ENCODE data around the gene ARFIP1.

The ARFIP1 gene

GRCh38 chr4:152900395-152900794, 120.6 kb downstream of the ARFIP1 start:
- DNase-seq = no peak

GRCh38 chr4:152901205-152901604, 121.5 kb downstream of the ARFIP1 start:
- no peak for DNase-seq

GRCh38 chr4:152903658-152904057, 123.9 kb downstream of the ARFIP1 start:
- no peak for DNase-seq

- no peak for DNase-seq
These were observed 130.1 kb downstream of the ARFIP1 start for GRCh38 chr4:152909901-152910300.

GRCh38 chr4:152910521-152910920, 130.8 kb downstream of the ARFIP1 start:
- no peak for DNase-seq

GRCh38 chr4:152917543-152918395, 138.0 kb downstream of the ARFIP1 start:
- no peak for DNase-seq

- no peak for DNase-seq
These were observed 140.1 kb downstream of the ARFIP1 start for GRCh38 chr4:152919826-152920225.

GRCh38 chr4:152920768-152921167, 141.0 kb downstream of the ARFIP1 start:
- DNase-seq = no peak

- no peak for DNase-seq
These were observed 141.5 kb downstream of the ARFIP1 start for GRCh38 chr4:152921284-152921683.

GRCh38 chr4:152925851-152926250, 146.1 kb downstream of the ARFIP1 start:
- DNase-seq = no peak

GRCh38 chr4:152926959-152927358, 147.2 kb downstream of the ARFIP1 start:
- no peak for DNase-seq

- no peak for DNase-seq
These were observed 148.0 kb downstream of the ARFIP1 start for GRCh38 chr4:152927737-152928136.

- DNase-seq = no peak
These were observed 148.5 kb downstream of the ARFIP1 start for GRCh38 chr4:152928286-152928685.

GRCh38 chr4:152929888-152930287, 150.1 kb downstream of the ARFIP1 start:
- DNase-seq = no peak

- peak in 1 of 2 donors; percentile 36 for DNase-seq
These were observed 155.4 kb downstream of the ARFIP1 start for GRCh38 chr4:152935143-152935542.

- DNase-seq = peak in 1 of 2 donors; percentile 37
These were observed 156.1 kb downstream of the ARFIP1 start, which contains the start of gene FHDC1 for GRCh38 chr4:152935631-152936445. Gene FHDC1 (plus strand): TSS chr4:152936323. CDS start chr4:152943058, 6,735 bp downstream.

- DNase-seq = peak; percentile 22 to 32
These were observed 156.9 kb downstream of the ARFIP1 start for GRCh38 chr4:152936446-152937335.

- peak in 1 of 2 donors; percentile 32 for DNase-seq
These were observed 157.8 kb downstream of the ARFIP1 start for GRCh38 chr4:152937336-152938236.

GRCh38 chr4:152938237-152938947, 158.6 kb downstream of the ARFIP1 start:
- DNase-seq = no peak

- no peak for DNase-seq
These were observed 159.9 kb downstream of the ARFIP1 start for GRCh38 chr4:152939621-152940020.

- no peak for DNase-seq
These were observed 160.7 kb downstream of the ARFIP1 start for GRCh38 chr4:152940461-152940860.

Data from stimulated activated CD4-positive, alpha-beta T cell treated with anti-CD3 and anti-CD28 coated beads, Interleukin-2, amount 100 ng/mL, for 24 hours (primary cell).